GM21423 (cell line): ENCODE data around the gene CLEC4G.
"Not testable (repeated sequence)": the region's sequence is repeated elsewhere in the genome, so short reads cannot be mapped to it uniquely, and the experiment has no call there.

ENCODE experiments used
- ATAC-seq: cut with Tn5 transposase; IDR thresholded peaks from one replicate; pipeline ENCODE4 v1.9.1; 2021; ENCODE audit warnings: mild to moderate bottlenecking, moderate library complexity; ENCODE audit not compliant: unreplicated experiment

The CLEC4G gene

GRCh38 chr19:7732045-7732444, at the start of gene CLEC4G:
Gene CLEC4G (minus strand): TSS chr19:7732110. CDS start chr19:7732102, 8 bp downstream.
- no peak for ATAC-seq

- no peak for ATAC-seq
Observed at GRCh38 chr19:7781157-7781556, 49.2 kb upstream of the CLEC4G start.

GRCh38 chr19:7779631-7780486, 47.9 kb upstream of the CLEC4G start:
- no peak for ATAC-seq

GRCh38 chr19:7778081-7778480, 46.2 kb upstream of the CLEC4G start:
- ATAC-seq = no peak

GRCh38 chr19:7775761-7776160, 43.9 kb upstream of the CLEC4G start:
- no peak for ATAC-seq

GRCh38 chr19:7773841-7774240, 41.9 kb upstream of the CLEC4G start:
- ATAC-seq = no peak

- ATAC-seq = no peak
Observed at GRCh38 chr19:7772752-7773291, 40.9 kb upstream of the CLEC4G start.

- ATAC-seq = no peak
Observed at GRCh38 chr19:7771072-7771471, 39.2 kb upstream of the CLEC4G start.

- ATAC-seq = no peak
Observed at GRCh38 chr19:7769171-7769570, 37.3 kb upstream of the CLEC4G start.

GRCh38 chr19:7767487-7767886, 35.6 kb upstream of the CLEC4G start:
- no peak for ATAC-seq

GRCh38 chr19:7766535-7766934, 34.6 kb upstream of the CLEC4G start:
- ATAC-seq = no peak

- not testable (repeated sequence) for ATAC-seq
Observed at GRCh38 chr19:7765043-7765442, 33.1 kb upstream of the CLEC4G start.

- ATAC-seq = not testable (repeated sequence)
Observed at GRCh38 chr19:7764157-7764556, 32.2 kb upstream of the CLEC4G start.

GRCh38 chr19:7763696-7764095, 31.8 kb upstream of the CLEC4G start:
- ATAC-seq = no peak

- ATAC-seq = no peak
Observed at GRCh38 chr19:7762719-7763293, 30.9 kb upstream of the CLEC4G start, which contains the start of gene CLEC4M. Gene CLEC4M (plus strand): TSS chr19:7763243. CDS start chr19:7763267, 24 bp downstream.

GRCh38 chr19:7759156-7759555, 27.2 kb upstream of the CLEC4G start:
- no peak for ATAC-seq

GRCh38 chr19:7757358-7757757, 25.4 kb upstream of the CLEC4G start:
- no peak for ATAC-seq

GRCh38 chr19:7756258-7756657, 24.3 kb upstream of the CLEC4G start:
- no peak for ATAC-seq

- no peak for ATAC-seq
Observed at GRCh38 chr19:7751157-7751783, 19.4 kb upstream of the CLEC4G start.

GRCh38 chr19:7748756-7749155, 16.8 kb upstream of the CLEC4G start:
- ATAC-seq = no peak

GRCh38 chr19:7748171-7748570, 16.3 kb upstream of the CLEC4G start:
- ATAC-seq = no peak
